MM.1S (cell line): ENCODE results near the gene TRIM5.

Experiments
- EZH2 ChIP-seq: fragments of 300-600 bp; sonication (generic); optimal IDR thresholded peaks from 2 replicates; pipeline ENCODE3; 2017; ENCODE audit warnings: low read depth, mild to moderate bottlenecking, antibody characterized with exemption, low read length, mixed read lengths
- EZH2phosphoT487 ChIP-seq: fragments of 300-600 bp; sonication (generic); IDR thresholded peaks from 2 replicates; pipeline ENCODE4 v1.6.1; 2018; ENCODE audit warnings: antibody characterized with exemption, low read length
- TF ChIP-seq, protein P1 (sequence below): fragments of 300-600 bp; sonication (generic); IDR thresholded peaks from 2 replicates; pipeline ENCODE4 v1.5.1; 2016; ENCODE audit warnings: antibody characterized with exemption, low read length, mixed read lengths

GRCh38 chr11:5712507-5712906 lies 27.6 kb upstream of the TRIM5 start:
- TF ChIP-seq, protein P1, sequence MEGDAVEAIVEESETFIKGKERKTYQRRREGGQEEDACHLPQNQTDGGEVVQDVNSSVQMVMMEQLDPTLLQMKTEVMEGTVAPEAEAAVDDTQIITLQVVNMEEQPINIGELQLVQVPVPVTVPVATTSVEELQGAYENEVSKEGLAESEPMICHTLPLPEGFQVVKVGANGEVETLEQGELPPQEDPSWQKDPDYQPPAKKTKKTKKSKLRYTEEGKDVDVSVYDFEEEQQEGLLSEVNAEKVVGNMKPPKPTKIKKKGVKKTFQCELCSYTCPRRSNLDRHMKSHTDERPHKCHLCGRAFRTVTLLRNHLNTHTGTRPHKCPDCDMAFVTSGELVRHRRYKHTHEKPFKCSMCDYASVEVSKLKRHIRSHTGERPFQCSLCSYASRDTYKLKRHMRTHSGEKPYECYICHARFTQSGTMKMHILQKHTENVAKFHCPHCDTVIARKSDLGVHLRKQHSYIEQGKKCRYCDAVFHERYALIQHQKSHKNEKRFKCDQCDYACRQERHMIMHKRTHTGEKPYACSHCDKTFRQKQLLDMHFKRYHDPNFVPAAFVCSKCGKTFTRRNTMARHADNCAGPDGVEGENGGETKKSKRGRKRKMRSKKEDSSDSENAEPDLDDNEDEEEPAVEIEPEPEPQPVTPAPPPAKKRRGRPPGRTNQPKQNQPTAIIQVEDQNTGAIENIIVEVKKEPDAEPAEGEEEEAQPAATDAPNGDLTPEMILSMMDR = peak; percentile 27
- no peak for TF ChIP-seq EZH2
- TF ChIP-seq EZH2phosphoT487 = no peak
